BE2C (cell line): ENCODE data around the gene STUM.
A peak's percentile ranks its signal among the peaks of the same experiment; 100 is the strongest.

Source experiments
- DNase-seq: peaks from one replicate; pipeline ENCODE4 v3.0.0-alpha.2; 2020
- H3K27me3 ChIP-seq: fragments of 250-450 bp; sonication (Bioruptor Pico); 2 replicates; pipeline ENCODE4 v1.5.1; 2020; ENCODE audit warnings: mild to moderate bottlenecking
- H3K36me3 ChIP-seq: fragments of 250-450 bp; sonication (Bioruptor Pico); 2 replicates; pipeline ENCODE4 v1.5.1; 2020; ENCODE audit warnings: mild to moderate bottlenecking
- H3K4me1 ChIP-seq: fragments of 250-450 bp; sonication (Bioruptor Pico); 2 replicates; pipeline ENCODE4 v1.5.1; 2020
- H3K4me3 ChIP-seq: 2 replicates; pipeline ENCODE4 v1.5.1; 2011; ENCODE audit warnings: low read depth, low read length
- H3K9me3 ChIP-seq: fragments of 250-450 bp; sonication (Bioruptor Pico); 2 replicates; pipeline ENCODE4 v1.5.1; 2020
- CTCF ChIP-seq: IDR thresholded peaks from 2 replicates; pipeline ENCODE4 v1.5.1; 2012; ENCODE audit warnings: mild to moderate bottlenecking, low read depth, low read length

STUM gene

GRCh38 chr1:226605318-226605950 lies 56.9 kb downstream of the STUM start:
- no peaks in the 10 kb centered on the region for H3K36me3 ChIP-seq
- no peaks in the 10 kb centered on the region; the same call in 1 of the 2 replicates for H3K9me3 ChIP-seq
- no peak for TF ChIP-seq CTCF
- H3K4me1 ChIP-seq: no peaks in the 10 kb centered on the region
- no peak for DNase-seq
- H3K27me3 ChIP-seq: no peaks in the 10 kb centered on the region
- no peak overlapping the region for H3K4me3 ChIP-seq

GRCh38 chr1:226606311-226607267 lies 58.0 kb downstream of the STUM start:
- Histone ChIP-seq H3K4me1 (no peaks in the 10 kb centered on the region), H3K9me3 (no peaks in the 10 kb centered on the region; the same call in 1 of the 2 replicates), H3K36me3 (no peaks in the 10 kb centered on the region), H3K4me3 (no peak overlapping the region), H3K27me3 (no peaks in the 10 kb centered on the region)
- no peak for DNase-seq
- no peak for TF ChIP-seq CTCF

GRCh38 chr1:226607268-226607660 lies 58.7 kb downstream of the STUM start:
- Histone ChIP-seq H3K9me3 (no peaks in the 10 kb centered on the region; the same call in 1 of the 2 replicates), H3K27me3 (no peaks in the 10 kb centered on the region)

GRCh38 chr1:226607821-226608220 lies 59.3 kb downstream of the STUM start:
- H3K4me1 ChIP-seq: no peaks in the 10 kb centered on the region
- no peaks in the 10 kb centered on the region for H3K36me3 ChIP-seq
- no peaks in the 10 kb centered on the region; the same call in 1 of the 2 replicates for H3K9me3 ChIP-seq
- TF ChIP-seq CTCF: no peak
- no peaks in the 10 kb centered on the region for H3K27me3 ChIP-seq
- H3K4me3 ChIP-seq: no peak overlapping the region
- no peak for DNase-seq

More at GRCh38 chr1:226607268-226607660, 58.7 kb downstream of the STUM start:
- H3K36me3 ChIP-seq: no peaks in the 10 kb centered on the region
- no peak for TF ChIP-seq CTCF
- H3K4me1 ChIP-seq: no peaks in the 10 kb centered on the region
- no peak for DNase-seq
- H3K4me3 ChIP-seq: no peak overlapping the region

GRCh38 chr1:226608699-226609505 lies 60.3 kb downstream of the STUM start:
- peak; percentile 85 for DNase-seq
- H3K27me3 ChIP-seq: no peaks in the 10 kb centered on the region
- peak; percentile 93 for TF ChIP-seq CTCF

More at GRCh38 chr1:226608699-226609505, 60.3 kb downstream of the STUM start:
- no peaks in the 10 kb centered on the region; the same call in 1 of the 2 replicates for H3K9me3 ChIP-seq
- no peaks in the 10 kb centered on the region for H3K36me3 ChIP-seq
- H3K4me1 ChIP-seq: no peaks in the 10 kb centered on the region
- no peak overlapping the region for H3K4me3 ChIP-seq
